Central memory CD4-positive, alpha-beta T cell (primary cell): Measurements from ENCODE around the gene ECEL1.

Source experiments
- DNase-seq: peaks from one replicate; pipeline ENCODE4 v3.0.0; 2022

Gene ECEL1

GRCh38 chr2:232521959-232522622 is 34.5 kb upstream of the ECEL1 start:
- peak; percentile 36 for DNase-seq

GRCh38 chr2:232521098-232521497 is 33.5 kb upstream of the ECEL1 start:
- no peak for DNase-seq

GRCh38 chr2:232520489-232520888 is 32.9 kb upstream of the ECEL1 start:
- DNase-seq: no peak

- DNase-seq: no peak
Observed at GRCh38 chr2:232519581-232520438, 32.2 kb upstream of the ECEL1 start, which contains the start of gene PRSS56. PRSS56 (plus strand) TSS chr2:232520388; CDS start chr2:232520599, 211 bp downstream.

- no peak for DNase-seq
Observed at GRCh38 chr2:232518844-232519243, 31.2 kb upstream of the ECEL1 start.

- DNase-seq: no peak
Observed at GRCh38 chr2:232516551-232516950, 28.9 kb upstream of the ECEL1 start.

GRCh38 chr2:232515639-232516038 is 28.0 kb upstream of the ECEL1 start:
- no peak for DNase-seq

GRCh38 chr2:232513353-232513752 is 25.7 kb upstream of the ECEL1 start:
- no peak for DNase-seq

- no peak for DNase-seq
Observed at GRCh38 chr2:232512602-232513001, 25.0 kb upstream of the ECEL1 start.

- DNase-seq: no peak
Observed at GRCh38 chr2:232511336-232511890, 23.8 kb upstream of the ECEL1 start.

GRCh38 chr2:232508251-232508650 is 20.6 kb upstream of the ECEL1 start:
- DNase-seq: no peak

GRCh38 chr2:232506709-232507108 is 19.1 kb upstream of the ECEL1 start:
- DNase-seq: no peak

- DNase-seq: no peak
Observed at GRCh38 chr2:232505856-232506255, 18.2 kb upstream of the ECEL1 start.

GRCh38 chr2:232504438-232504837 is 16.8 kb upstream of the ECEL1 start:
- DNase-seq: no peak

GRCh38 chr2:232503809-232504323 is 16.2 kb upstream of the ECEL1 start:
- DNase-seq: no peak

- DNase-seq: peak; percentile 63
Observed at GRCh38 chr2:232502911-232503808, 15.5 kb upstream of the ECEL1 start.

- peak; percentile 31 for DNase-seq
Observed at GRCh38 chr2:232502511-232502910, 14.9 kb upstream of the ECEL1 start.

GRCh38 chr2:232501794-232502390 is 14.3 kb upstream of the ECEL1 start:
- no peak for DNase-seq

GRCh38 chr2:232501331-232501771 is 13.7 kb upstream of the ECEL1 start:
- no peak for DNase-seq

GRCh38 chr2:232498452-232498851 is 10.8 kb upstream of the ECEL1 start:
- DNase-seq: no peak

GRCh38 chr2:232497348-232497747 is 9.7 kb upstream of the ECEL1 start:
- no peak for DNase-seq
